Frontal cortex (tissue), 4 donors: ENCODE data around the gene CLIC3. TPM values are rescaled to one million over a fixed set of nuclear protein-coding genes. Genes with fewer than 3 reads are reported as not detected.

ENCODE experiments used
- DNase-seq, 2 donors: peaks; one replicate each; pipeline ENCODE4 v3.0.0; 2012; ENCODE audit warnings: low spot score in 2 of 2
- FAIRE-seq: peaks from 2 replicates; lab custom pipeline; 2012; peaks lifted over from hg19 to GRCh38; lab: Jason Lieb, UNC
- total RNA-seq: library from RNA; depleted of rRNA; stranded (reverse); fragments of >200 nt; gene quantifications from one replicate; pipeline ENCODE4 v1.2.3, GENCODE V29; 2014
- donor health status: control.
- donor health status: control.
- donor health status: control.

The CLIC3 gene
- total RNA-seq, 1 donor from 2014 or later: not detected

- no peak for DNase-seq
- FAIRE-seq: no peak
These were observed 50.8 kb downstream of the CLIC3 start for GRCh38 chr9:136945333-136946227.

Other genes with a start within 250 kb of the CLIC3 start
- gene LCN6, start 248.0 kb downstream of the CLIC3 start, total RNA-seq: not detected
- gene LCN8, start 238.3 kb downstream of the CLIC3 start, total RNA-seq: not detected
- gene LCN15, start 232.1 kb downstream of the CLIC3 start, total RNA-seq: not detected
- gene TMEM141, start 205.2 kb downstream of the CLIC3 start, total RNA-seq: 17.1 TPM
- gene CCDC183, start 200.2 kb downstream of the CLIC3 start, total RNA-seq: 2.0 TPM
- gene RABL6, start 188.6 kb downstream of the CLIC3 start, total RNA-seq: 35.1 TPM
- 0.82 TPM for gene AJM1, start 154.1 kb downstream of the CLIC3 start, total RNA-seq
- 143 TPM for gene PHPT1, start 147.2 kb downstream of the CLIC3 start, total RNA-seq
- 4.1 TPM for gene MAMDC4, start 144.2 kb downstream of the CLIC3 start, total RNA-seq
- 140 TPM for gene EDF1, start 130.3 kb downstream of the CLIC3 start, total RNA-seq
- 7.3 TPM for gene TRAF2, start 110.1 kb downstream of the CLIC3 start, total RNA-seq
- gene FBXW5, start 51.8 kb downstream of the CLIC3 start, total RNA-seq: 62.4 TPM
- not detected for gene C8G, start 51.3 kb downstream of the CLIC3 start, total RNA-seq
- not detected for gene LCN12, start 44.3 kb downstream of the CLIC3 start, total RNA-seq
- 61.1 TPM for gene PTGDS, start 19.1 kb downstream of the CLIC3 start, total RNA-seq
- 0.82 TPM for gene LCNL1, start 13.6 kb downstream of the CLIC3 start, total RNA-seq
- 13.5 TPM for gene PAXX, start 4.1 kb downstream of the CLIC3 start, total RNA-seq
- 20.8 TPM for gene ABCA2, start 31.7 kb upstream of the CLIC3 start, total RNA-seq
- gene FUT7, start 35.5 kb upstream of the CLIC3 start, total RNA-seq: not detected
- gene NPDC1, start 49.6 kb upstream of the CLIC3 start, total RNA-seq: 16.3 TPM
- gene ENTPD2, start 57.5 kb upstream of the CLIC3 start, total RNA-seq: 0.82 TPM
- gene SAPCD2, start 74.0 kb upstream of the CLIC3 start, total RNA-seq: 1.2 TPM
- 0.41 TPM for gene UAP1L1, start 80.9 kb upstream of the CLIC3 start, total RNA-seq
- gene MAN1B1, start 90.4 kb upstream of the CLIC3 start, total RNA-seq: 42.0 TPM
- gene DPP7, start 118.2 kb upstream of the CLIC3 start, total RNA-seq: 38.3 TPM
- gene GRIN1, start 142.6 kb upstream of the CLIC3 start, total RNA-seq: 29.8 TPM
- gene LRRC26, start 173.5 kb upstream of the CLIC3 start, total RNA-seq: 0.41 TPM
- not detected for gene TMEM210, start 175.5 kb upstream of the CLIC3 start, total RNA-seq
- gene ANAPC2, start 192.0 kb upstream of the CLIC3 start, total RNA-seq: 22.4 TPM
- 24.5 TPM for gene SSNA1, start 192.1 kb upstream of the CLIC3 start, total RNA-seq
- 6.1 TPM for gene TPRN, start 204.2 kb upstream of the CLIC3 start, total RNA-seq
- gene TMEM203, start 209.1 kb upstream of the CLIC3 start, total RNA-seq: 34.2 TPM
- 3.3 TPM for gene NDOR1, start 209.1 kb upstream of the CLIC3 start, total RNA-seq
- 0.82 TPM for gene RNF208, start 225.7 kb upstream of the CLIC3 start, total RNA-seq
- gene CYSRT1, start 228.6 kb upstream of the CLIC3 start, total RNA-seq: under 0.01 TPM
- gene RNF224, start 230.9 kb upstream of the CLIC3 start, total RNA-seq: not detected
- not detected for gene SLC34A3, start 234.3 kb upstream of the CLIC3 start, total RNA-seq
- gene TUBB4B, start 244.7 kb upstream of the CLIC3 start, total RNA-seq: 92.5 TPM